Measurements from ENCODE around the gene DMRTC2.

DNA sequence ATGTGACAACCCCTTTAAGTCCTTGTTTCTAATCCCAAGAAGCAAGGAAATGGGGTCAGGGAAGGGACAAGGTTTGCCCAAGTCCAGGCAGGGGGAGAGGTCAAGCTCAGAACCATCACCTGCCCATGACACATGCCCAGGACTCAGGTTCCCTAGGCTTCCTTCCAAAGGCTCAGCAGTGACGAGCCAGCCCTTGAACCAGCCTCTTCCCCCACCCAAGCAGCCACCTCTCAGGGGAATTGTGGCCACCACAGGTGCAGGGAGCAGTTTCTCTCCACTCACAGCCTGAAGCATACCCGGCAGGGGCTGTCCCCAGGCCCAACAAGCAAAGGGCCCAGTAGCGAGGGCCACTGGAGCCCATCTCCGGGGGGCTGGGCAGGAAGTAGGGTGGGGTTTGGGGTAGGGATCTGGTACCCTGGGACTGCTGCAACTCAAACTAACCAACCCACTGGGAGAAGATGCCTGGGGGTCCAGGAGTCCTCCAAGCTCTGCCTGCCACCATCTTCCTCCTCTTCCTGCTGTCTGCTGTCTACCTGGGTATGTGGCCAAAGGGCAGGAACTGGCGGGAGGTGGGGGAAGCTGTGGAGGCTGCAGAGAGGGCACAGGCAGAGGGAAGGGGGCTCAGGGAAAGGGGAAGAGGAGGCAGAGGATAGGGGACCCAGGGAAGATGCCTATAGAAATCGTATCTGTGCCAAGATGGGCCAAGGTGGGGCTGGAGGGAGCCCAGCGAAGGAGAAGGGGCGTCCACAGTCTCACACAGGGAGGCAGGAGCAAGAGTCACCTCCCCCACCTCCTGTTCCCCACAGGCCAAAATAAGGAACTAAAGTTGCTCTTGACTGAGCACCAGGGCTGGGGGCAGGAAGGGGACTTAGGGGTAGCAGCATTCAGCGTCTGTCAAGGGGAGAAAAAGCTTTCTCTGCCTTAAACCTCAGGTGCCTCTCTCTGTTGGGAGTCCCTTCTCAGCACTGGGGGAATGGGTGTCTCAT, 32.3 kb downstream of the DMRTC2 start, which contains the start of gene CD79A:
- TF ChIP-seq, protein P1, sequence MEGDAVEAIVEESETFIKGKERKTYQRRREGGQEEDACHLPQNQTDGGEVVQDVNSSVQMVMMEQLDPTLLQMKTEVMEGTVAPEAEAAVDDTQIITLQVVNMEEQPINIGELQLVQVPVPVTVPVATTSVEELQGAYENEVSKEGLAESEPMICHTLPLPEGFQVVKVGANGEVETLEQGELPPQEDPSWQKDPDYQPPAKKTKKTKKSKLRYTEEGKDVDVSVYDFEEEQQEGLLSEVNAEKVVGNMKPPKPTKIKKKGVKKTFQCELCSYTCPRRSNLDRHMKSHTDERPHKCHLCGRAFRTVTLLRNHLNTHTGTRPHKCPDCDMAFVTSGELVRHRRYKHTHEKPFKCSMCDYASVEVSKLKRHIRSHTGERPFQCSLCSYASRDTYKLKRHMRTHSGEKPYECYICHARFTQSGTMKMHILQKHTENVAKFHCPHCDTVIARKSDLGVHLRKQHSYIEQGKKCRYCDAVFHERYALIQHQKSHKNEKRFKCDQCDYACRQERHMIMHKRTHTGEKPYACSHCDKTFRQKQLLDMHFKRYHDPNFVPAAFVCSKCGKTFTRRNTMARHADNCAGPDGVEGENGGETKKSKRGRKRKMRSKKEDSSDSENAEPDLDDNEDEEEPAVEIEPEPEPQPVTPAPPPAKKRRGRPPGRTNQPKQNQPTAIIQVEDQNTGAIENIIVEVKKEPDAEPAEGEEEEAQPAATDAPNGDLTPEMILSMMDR (conservative IDR thresholded peaks at IDR 0.05 in 1 of 2, IDR thresholded peaks at IDR 0.05 in 1 of 2; ENCODE audit: extremely low read depth in 1 of 2, insufficient read depth in 1 of 2, low read depth in 1 of 2, low read length in 2 of 2): no peak
- no peak for TF ChIP-seq EZH2 (IDR thresholded peaks at IDR 0.05; ENCODE audit: borderline replicate concordance, low read length)

Data from mammary epithelial cell (primary cell).